Measurements from ENCODE around the gene BNIP5.

- no peak for TF ChIP-seq POLR2A (IDR thresholded peaks at IDR 0.05)
- TF ChIP-seq CTCF (IDR thresholded peaks at IDR 0.05), result no peak
Measured at GRCh38 chr6:36376183-36376582, 39.5 kb upstream of the BNIP5 start.
